Stimulated activated CD4-positive, alpha-beta T cell treated with anti-CD3 and anti-CD28 coated beads, Interleukin-1b, Interleukin-23, amount 100 ng/mL, for 1 hour (primary cell): ENCODE data around the gene RAPH1.

Experiments
- DNase-seq, 2 donors: peaks; one replicate each; pipeline ENCODE4 v3.0.0-alpha.2; 2020; ENCODE audit warnings: low read depth in 2 of 2

Gene RAPH1

GRCh38 chr2:203361495-203361894 lies 173.6 kb downstream of the RAPH1 start:
- DNase-seq: no peak

- DNase-seq: no peak
Observed at GRCh38 chr2:203360833-203361430, 174.2 kb downstream of the RAPH1 start.

- no peak for DNase-seq
Observed at GRCh38 chr2:203359450-203359849, 175.7 kb downstream of the RAPH1 start.

- no peak for DNase-seq
Observed at GRCh38 chr2:203354966-203355365, 180.1 kb downstream of the RAPH1 start.

GRCh38 chr2:203352604-203353255 lies 182.4 kb downstream of the RAPH1 start:
- no peak for DNase-seq

GRCh38 chr2:203347375-203347774 lies 187.7 kb downstream of the RAPH1 start:
- DNase-seq: no peak

GRCh38 chr2:203346612-203347011 lies 188.5 kb downstream of the RAPH1 start:
- no peak for DNase-seq

GRCh38 chr2:203344667-203345066 lies 190.4 kb downstream of the RAPH1 start:
- DNase-seq: no peak
